ENCODE data around the gene HPSE2.

GRCh38 chr10:98533746-98534445 is 701.8 kb downstream of the HPSE2 start:
- TF ChIP-seq CTCF (IDR thresholded peaks at IDR 0.05; ENCODE audit: borderline replicate concordance, extremely low read depth, low read length, poor library complexity, severe bottlenecking) (no peak), EZH2 (IDR thresholded peaks at IDR 0.05; ENCODE audit: borderline replicate concordance, low read depth, low read length, severe bottlenecking) (no peak)

Data from DND-41 (cell line).